Left lobe of liver (tissue), 2 donors: ENCODE results near the gene CHI3L1. TPM values are rescaled to one million over a fixed set of nuclear protein-coding genes. Genes with fewer than 3 reads are reported as not detected.

ENCODE experiments used
- ATAC-seq: fragments of 200-7000 bp; cut with Tn5 transposase; one replicate; pipeline ENCODE4 v1.9.1; 2020; ENCODE audit warnings: mild to moderate bottlenecking, moderate library complexity
- DNase-seq: peaks from one replicate; pipeline ENCODE4 v3.0.0-alpha.2; 2020; ENCODE audit warnings: low spot score
- total RNA-seq: library from RNA; stranded (reverse); gene quantifications from one replicate; pipeline ENCODE4 v1.2.1, GENCODE V29; 2021
- donor health status: DM: no; HTN: no; CAD: no; lungs with moderate emphysema.
- donor health status: DM: no; HTN: yes; CAD: no.

CHI3L1 gene
- total RNA-seq, 1 donor from 2014 or later, result 60.6 TPM

DNA sequence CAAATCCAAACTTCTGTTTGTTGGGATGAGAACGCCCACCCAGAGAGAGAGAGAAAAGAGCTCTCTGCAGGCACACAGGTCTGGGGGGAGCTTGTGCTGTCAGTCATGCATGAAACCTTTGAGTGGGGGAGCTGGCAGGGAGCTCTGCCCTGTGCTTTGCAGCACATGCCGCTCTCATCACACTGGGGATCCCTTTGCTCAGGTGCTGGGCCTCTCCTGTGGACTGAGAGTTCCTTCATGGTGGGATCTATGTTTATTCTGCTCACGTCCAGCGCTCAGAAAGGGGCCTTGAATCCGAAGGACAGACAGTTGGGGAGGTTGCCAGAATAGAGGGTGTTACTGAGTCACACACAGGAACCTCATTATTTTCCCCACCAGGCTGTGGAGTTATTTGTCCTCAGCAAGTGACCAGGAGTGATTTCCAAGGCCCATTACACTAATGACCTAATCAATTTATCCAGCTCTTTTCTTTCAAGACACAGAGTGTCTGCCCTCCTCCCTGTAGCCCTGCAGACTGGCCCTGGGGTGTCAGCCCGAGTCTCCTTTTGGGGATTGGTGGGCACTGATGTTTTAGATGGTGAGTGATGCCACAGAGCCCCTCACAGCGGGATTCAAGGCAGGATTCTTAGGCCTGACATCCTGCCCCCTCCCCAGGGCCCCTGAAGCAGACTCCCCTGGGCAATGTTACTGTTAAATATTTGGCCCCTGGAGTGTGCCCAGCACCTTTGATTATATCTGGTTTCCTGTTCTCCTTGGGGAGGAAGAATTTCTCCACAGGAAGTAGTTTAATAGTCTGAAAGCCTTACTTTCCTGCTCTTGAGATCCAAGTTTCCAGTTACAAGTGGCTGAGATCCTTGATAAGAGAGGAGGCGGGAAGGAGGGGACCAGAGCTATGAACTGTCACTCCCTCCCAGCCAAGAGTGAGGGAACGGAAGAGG is 33.2 kb downstream of the CHI3L1 start:
- no peak for ATAC-seq
- no peak for DNase-seq

DNA sequence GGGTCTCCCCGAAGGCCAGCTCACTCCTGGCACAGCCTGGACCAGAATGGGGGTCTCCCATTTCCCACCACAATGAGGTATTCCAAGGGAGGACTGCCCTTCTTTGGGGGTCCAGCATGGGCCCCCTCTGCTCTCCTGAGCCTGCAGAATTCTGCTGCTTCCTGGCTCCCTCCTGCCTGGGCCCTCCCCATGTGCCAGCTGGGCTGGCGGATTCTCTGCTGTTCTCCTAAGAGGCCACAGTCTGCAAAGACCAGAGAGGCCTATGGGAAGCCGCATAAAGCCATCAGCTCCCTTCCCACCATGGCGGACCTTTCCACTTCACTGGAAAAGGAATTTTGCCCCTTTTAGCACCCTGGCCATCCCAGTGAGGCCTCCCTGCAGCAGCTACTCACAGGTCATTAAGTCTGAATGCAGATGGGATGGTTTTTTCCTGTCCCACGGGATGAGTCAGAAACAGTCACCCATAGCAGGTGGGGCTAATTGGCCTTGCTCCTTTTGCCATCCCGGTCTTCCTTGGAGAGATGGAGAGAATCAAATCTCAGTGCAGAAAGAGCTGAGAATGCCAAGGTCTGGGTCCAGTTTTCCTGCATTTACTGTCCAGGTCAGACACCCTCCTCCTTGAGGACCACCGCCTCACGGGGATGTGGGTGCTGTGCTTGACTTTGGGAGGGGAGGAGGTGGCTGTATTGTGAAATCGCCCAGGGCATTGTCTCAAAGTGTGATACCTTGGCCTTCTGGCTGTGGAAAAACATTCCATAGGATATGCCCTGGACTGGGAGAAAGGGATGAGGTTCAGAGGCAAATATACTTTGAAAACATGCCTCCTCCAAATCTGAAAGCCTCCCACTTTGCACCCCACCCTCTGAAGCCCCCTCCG is 34.1 kb downstream of the CHI3L1 start:
- DNase-seq (no peak), ATAC-seq (no peak)

DNA sequence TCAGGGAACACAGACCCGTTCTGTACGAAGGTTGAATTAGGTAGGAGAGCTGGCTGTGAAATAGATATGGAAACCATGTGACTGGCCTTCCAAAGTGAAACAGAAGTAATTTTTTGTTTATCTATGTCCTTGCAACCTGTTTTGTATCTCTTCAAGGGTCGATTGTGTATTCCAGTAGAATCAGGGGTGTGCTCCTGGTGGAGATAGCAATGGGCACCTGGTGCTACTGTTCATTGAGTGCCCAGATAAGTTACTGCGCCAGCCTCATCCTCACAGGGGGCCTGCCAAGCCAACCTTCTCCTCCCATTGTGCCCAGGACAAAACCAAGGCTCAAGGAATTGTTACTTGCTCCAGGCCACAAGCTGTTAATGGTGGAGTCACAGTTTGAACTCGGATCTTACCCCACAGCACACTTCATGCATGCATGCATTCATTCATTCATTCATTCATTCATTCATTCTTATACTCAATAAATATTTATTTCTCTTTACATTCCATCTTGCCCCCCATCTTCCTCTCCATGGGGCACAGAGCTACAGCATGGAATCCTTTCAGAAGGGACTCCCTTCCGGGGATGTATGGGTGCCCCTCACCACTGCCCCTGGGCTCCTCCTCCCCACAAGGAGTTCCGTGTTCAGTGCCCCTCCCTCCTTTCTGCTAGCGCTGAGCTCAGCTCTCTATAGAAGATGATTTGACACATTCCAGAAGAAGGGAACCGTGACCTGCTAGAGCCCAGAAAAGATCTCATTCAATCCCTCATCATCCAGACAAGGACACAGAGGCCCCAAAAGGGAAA is 34.9 kb downstream of the CHI3L1 start:
- DNase-seq, result no peak
- no peak for ATAC-seq

DNA sequence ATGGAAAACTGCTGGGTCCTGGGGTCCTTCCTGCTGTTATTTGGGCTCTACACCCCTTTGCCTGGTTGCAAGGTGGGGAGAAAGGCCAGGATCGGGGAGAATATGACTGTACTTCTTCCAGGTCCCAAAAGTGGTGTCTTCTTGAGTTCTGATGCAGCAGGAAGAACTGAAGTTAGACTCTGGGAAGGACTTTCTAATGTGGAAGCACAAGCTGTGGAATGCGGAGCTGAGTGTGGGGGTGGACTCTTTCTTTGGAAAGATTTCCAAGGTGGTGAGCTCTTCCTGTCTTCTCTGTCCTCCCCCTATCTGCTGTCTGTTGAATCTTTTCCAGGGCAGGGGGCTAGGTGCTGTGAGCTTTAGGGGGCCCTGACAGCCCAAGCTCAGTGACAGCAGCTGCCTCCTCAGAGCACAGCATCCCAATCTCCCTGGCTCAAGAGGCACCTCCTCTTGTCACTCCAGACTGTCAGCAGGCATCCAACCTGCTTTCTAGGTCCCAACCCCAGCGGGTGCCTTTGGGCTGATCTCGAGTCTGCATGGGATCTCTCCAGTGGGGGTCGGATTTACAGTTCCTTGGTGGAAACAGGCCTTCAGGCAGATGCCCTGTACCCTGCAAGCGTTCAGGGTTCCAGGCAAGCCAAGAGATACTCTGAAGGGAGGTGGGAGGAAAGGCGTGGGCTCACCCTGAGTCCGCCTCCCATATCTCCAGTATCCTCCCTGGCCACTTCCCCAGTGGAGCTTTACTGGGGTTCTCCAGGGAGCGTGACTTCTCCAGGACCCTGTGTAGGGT is 35.8 kb downstream of the CHI3L1 start:
- DNase-seq (no peak), ATAC-seq (no peak)

DNA sequence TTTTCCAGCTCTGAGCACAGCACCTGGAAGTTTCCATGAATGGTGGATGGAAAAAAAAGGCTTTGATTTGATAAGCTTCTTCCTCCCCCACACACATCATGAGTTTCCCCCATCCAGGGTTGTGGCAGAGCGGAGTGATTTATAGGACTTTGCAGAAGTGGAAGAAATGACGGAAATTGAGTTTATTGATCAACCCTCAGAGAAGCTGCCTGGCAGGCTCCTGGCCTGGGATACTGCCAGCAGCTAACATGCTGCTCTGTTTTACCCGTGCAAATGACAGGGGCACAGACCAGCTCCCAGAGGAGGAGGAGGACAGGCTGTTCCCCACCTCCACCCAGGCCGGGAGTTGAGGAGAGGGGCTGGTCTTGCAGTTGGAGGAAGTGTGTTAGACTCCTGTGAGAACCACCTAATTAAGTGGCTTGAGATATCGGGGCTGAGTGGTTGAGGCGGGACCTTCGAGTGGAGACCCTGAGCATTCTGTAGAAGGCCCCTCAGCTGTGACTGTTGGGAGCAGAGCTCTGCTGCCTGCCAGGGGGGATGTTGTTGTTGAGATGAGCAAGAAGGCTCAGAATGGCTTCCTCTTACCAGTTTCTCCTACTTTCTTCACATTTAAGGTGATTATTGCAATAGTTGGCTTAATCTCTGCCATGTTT is 37.2 kb downstream of the CHI3L1 start:
- no peak for DNase-seq

DNA sequence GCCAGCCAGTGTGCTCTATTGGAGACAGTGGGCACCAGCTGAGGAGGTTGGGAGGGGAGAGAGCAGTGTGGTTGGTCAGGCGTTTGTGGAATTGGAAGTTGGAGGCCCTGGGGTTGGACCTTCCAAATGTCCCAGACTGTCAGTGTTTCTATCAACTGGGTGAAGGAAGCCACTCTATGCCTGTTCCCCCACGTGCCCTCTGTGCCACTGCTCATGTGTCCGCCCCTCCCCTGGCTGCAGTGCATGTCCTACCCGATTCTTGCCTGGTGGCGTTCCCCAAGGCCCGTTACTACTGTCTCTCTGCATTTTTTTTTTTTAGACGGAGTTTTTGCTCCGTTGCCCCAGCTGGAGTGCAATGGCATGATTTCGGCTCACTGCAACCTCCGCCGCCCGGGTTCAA is 37.9 kb downstream of the CHI3L1 start:
- DNase-seq, result no peak
- no peak for ATAC-seq

More for the DNA sequence above, 37.2 kb downstream of the CHI3L1 start:
- peak; percentile 52 for ATAC-seq

DNA sequence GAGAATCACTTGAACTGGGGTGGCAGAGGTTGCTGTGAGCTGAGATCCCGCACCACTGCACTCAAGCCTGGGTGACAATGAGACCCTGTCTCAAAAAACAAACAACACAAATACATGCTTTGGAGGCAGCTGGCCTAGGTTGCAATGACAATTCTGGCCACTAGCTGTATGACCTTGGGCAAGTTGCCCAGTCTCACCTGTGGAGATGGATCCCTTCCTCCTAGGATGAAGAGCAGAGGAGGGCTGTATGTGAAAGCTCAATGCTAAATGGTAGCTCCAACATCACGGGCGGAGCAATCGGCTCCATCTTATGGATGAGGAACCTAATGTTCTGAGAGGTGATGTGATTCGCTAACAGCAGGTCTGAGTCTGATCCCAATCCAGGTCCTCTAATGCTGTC is 38.4 kb downstream of the CHI3L1 start:
- DNase-seq (no peak), ATAC-seq (peak; percentile 38)

DNA sequence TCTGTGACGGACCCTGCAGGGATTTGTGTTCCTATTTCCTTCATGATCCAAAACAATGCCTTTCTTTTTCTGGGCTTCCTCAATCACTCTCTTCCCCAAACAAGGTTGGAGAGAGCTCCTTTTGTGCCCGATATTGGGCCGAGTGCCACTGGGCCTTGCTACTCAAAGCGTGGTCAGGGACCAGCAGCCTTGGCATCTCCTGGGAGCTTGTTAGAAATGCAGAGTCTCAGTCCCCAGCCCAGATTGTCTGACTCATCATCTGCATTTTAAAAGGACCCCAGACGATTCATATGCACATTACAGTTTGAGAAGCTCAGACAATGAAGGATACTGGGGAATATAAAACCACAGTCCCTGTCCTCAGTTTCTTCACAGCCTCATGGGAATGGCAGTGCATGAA is 39.1 kb downstream of the CHI3L1 start:
- no peak for DNase-seq
- ATAC-seq, result no peak

DNA sequence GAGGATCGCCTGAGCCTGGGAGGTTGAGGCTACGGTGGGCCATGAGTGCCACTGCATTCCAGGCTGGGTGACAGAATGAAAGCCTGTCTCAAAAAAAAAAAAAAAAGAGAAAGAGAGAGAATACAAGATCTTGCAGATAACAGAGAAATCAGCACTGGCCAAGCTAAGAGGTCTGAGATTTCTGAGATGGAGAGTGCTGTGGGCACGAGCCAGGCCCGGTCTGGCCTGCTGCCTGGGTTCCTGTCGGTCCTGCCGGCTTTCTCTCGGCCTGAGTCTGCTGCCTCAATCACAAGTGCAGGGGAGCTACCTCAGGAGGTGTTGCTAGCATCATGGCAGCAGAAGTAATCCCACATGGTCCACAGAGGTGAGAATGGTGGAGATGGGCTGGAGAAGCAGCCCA is 40.0 kb downstream of the CHI3L1 start:
- ATAC-seq, result no peak
- DNase-seq, result no peak

DNA sequence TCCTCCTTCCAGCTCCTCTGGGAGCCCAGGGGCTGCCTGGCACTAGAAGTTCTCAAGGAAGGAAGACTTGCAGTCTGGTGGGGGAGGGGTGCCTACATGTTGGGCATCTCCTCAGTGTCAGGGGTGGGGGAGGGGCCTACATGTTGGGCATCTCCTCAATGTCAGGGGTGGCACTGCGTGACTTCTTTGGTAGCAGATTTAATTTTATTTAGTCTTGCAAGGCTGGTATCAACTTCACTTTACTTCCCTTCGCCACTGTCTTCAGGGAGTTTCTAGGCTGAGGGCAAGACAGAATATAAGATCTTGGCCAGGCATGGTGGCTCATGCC is 40.5 kb downstream of the CHI3L1 start:
- no peak for ATAC-seq

DNA sequence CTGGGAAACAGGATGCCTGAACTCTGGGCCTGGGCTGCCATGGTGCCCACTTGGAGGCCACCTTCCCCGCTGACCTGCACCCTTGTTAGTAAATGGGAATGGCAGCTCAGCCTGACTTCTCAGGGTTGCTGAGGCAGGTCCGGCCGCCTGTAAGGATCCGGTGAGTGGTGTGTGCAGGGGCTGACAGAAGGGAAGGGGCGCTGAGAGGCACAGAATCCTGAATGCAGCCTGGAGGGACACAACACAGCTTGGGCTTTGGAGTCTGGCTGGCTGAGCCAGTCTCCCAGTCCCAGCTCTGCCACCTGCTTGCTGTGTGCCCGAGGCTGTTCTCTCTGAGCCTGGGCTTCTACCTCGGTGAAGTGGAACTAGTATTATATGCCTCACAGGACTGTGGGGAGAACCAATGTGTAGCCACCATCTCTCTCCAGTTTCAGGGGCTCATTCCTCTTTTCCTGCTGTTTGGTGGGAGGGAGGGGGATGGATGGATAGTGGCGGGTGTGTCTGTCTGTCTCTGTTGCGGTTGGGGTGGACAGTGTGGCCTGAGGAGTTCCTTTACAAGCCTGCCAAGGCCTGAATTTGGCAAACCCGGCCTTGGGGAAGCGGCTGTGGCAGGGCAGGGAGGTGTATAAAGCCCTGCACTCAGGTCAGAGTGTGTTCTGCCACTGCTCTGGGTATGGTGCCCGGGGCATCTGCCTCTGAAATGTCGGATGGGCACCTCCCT is 41.0 kb downstream of the CHI3L1 start:
- no peak for DNase-seq

More for the DNA sequence above, 40.5 kb downstream of the CHI3L1 start:
- no peak for DNase-seq

DNA sequence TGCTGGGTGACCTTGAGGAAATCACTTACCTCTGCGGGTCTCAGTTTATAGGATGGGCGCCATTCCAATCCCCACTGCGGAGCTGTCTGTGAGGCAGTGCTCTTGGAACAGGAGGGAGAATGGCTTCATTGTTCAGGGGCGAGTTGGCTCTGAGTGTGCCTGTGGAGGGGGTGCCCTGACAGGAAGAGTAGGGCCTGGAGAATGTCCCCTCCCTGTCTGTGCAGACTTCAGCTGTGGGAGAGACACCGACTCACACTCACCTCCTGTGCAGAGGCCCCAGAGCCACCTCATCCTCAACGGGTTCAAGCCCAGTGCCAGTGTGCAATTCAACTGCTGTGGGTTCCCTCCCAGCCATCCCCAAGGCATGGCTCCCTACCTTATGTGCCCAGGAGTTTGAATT is 41.8 kb downstream of the CHI3L1 start:
- DNase-seq, result no peak
- no peak for ATAC-seq

More for the DNA sequence above, 41.0 kb downstream of the CHI3L1 start:
- ATAC-seq, result no peak

DNA sequence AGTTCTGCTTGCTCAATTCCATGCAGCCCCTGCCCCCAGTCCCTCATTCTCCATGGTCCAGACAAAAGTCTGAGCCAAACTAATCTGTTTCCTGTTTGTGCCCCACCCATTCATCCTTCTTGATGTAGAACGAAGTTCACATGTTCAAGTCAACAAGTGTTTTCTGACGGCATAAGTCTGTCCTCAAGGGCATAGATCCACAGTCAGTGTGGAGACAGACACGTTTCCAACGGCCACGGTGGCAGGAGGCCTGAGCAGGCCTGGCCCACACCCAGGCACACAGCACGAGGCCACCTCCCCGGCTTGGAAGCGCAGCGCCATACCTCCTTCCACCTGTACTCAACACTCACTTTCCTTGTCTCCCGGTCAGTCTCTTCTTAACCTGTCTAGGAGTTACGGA is 42.9 kb downstream of the CHI3L1 start:
- ATAC-seq (no peak), DNase-seq (no peak)

DNA sequence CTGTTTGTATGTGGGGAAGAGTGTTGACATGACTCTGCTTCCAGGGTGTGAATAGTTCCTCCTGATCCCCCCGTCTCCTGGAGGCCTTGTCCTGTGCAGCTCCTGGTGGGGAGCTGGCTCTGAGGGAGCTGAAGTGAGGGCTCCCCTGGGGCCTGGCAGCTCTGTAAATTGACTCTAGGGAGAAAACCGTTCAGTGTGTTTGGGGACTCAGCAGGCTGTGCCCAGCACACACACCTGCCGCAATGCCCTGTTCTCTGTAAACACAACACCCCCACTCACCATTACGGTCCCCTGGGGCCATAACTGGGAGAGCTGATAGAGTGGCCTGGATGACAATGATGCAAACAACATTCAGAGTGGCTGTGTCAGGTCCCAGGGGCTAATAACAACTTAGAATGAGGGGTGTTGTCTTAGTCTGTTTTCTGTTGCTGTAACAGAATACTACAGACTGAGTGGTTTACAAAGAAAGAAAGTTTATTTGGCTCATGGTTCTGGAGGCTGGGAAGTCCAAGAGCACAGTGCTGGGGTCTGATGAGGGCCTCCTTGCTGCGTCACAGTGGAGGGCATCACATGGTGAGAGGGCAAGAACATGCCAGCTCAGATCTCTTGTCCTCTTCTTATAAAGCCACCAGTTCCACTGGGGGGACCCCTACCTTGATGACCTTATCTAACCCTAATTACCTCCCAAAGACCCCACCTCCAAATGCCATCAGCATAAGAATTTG is 43.7 kb downstream of the CHI3L1 start:
- ATAC-seq (no peak), DNase-seq (no peak)

DNA sequence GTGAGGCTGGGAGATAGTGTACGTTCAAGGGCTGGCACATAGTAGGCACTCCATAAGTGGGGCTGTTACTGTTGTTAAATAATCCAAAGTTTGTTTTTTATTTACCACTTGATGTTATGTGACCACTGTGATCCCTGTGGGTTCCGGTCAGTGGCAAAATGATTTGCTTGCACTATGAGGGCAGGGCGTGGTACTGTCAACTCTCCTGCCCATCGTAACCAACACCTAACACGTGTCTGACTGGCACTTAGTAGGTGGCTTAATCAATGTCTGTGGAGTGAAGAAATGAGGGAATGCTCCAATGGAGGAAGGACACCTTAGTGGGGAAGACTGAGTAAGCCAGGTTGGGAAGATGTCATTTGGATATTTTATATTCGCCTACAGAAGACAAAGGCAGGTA is 44.4 kb downstream of the CHI3L1 start:
- DNase-seq (no peak), ATAC-seq (no peak)

DNA sequence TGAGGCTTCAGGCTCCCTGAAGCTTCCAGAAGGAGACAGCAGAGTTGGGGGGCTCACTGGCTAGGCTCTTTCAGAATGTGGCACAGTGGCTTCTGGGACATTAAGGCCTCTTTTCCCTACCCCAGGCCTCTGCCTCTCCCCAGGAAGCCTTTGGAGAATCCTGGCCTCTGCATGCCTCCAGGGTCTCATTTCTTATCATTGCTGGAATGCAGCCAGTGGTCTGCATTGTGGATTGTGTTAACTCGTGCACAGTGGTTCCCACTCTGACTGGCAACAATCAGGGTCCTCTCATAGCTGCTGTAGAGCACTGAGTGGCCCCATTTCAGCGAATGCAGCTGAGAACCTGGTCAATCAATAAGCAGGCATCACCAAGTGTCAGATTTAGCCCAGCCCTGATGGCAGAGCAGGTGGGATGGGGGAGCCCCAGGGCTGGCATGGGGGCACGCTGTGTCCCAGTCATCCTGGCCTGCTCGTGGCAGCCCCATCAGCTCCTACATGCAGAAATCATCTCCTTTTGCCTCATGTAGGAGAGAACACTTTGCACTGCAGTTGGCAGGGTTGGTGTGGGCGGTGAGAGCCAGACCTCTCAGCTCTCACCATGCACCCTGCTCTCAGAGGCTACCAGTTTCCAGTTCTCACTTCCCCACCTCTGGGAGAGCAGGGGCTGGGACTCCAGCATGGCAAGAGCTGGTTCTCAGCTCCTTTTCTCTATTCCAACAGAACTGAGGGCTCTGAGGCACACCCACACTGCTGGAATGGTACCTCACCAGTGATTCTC is 45.6 kb downstream of the CHI3L1 start:
- DNase-seq (no peak), ATAC-seq (no peak)

DNA sequence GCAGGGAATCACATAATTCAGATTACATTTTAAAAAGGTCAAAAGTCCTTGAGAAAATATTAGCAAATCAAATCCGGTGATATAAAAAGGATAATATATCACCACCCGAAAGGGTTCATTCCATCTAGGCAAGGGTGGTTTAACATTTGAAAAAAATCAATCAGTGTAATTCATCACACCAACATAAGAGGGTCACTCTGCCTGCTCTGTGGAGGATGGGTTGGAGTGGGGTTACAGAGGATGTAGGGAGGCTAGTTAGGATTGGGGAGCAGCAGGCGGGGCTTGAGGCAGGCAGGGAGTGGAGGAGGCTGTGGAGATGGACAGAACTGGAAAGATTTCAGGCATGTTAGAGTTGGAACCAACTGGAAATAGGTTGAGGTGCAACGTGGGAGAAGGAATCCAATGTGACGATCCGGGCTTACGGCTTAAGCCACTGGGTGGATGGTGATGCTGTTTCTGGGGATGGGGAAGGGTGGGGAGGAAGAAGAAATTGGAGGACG is 46.5 kb downstream of the CHI3L1 start:
- no peak for ATAC-seq
- no peak for DNase-seq

DNA sequence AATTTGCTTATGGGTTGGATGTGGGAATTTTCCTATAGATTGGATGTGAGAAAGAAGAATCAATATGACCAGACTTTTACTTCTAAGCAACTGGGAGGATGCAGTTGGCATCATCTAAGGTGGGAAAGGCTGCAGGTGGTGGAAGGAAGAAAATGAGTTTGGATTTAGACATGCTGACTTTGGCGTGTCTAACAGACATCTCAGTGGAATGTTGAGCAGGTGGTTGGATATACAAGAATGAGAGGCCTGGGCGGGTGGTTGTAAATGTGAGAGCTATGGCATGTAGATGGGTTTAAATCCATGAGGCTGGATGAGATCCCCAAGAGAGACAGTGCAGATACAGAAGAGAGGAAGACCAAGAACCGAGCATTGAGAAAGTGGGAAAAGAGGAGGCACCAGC is 48.4 kb downstream of the CHI3L1 start:
- DNase-seq (no peak), ATAC-seq (no peak)
